Measurements from ENCODE around the gene EPC2. TPM values are rescaled to one million over a fixed set of nuclear protein-coding genes. Genes with fewer than 3 reads are reported as not detected.

Gene EPC2
- total RNA-seq, 1 experiment from 2014 or later = 19.6 TPM

Other genes starting within 250 kb of the EPC2 start
- 6.5 TPM for gene KIF5C, start 230.5 kb downstream of the EPC2 start, total RNA-seq (2021; ENCODE audit: unreplicated experiment)

Data from HCT116 (cell line).